ENCODE measurements around the gene RAF1.

GRCh38 chr3:12574131-12574530 is 89.8 kb downstream of the RAF1 start:
- TF ChIP-seq CTCF (IDR thresholded peaks at IDR 0.05) (no peak), EZH2 (IDR thresholded peaks at IDR 0.05; ENCODE audit: borderline replicate concordance, insufficient read depth, low read depth, low read length, poor library complexity, severe bottlenecking) (no peak)

Data from B cell (primary cell).